ENCODE data around the gene EYS. TPM values are rescaled to one million over a fixed set of nuclear protein-coding genes. Genes with fewer than 3 reads are reported as not detected.

EYS gene
- total and polyA plus RNA-seq, 2 of the 8 experiments (the other 6 are each of a cell fraction or from before 2014, with no cell fraction given) = 0.05 to 0.13 TPM

DNA sequence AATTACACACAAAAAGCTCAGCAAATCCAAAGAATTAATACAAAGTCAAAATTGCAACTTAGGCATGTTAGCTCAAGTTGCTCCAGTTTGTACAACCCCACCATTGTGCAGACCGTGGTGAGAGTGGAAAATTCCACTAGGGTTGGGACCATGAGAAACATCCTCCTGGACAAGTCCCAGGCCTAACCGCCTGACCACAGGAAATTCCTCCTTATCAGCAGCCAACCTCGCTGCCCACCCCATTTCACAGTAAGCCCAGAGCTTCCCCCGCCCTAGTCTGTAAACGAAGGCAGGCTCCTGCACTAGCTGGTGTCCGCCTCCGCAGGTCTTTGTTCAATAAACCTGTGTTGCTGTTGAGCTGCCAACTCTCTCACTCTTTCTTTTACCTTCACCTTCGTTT, 1023.3 kb downstream of the EYS start:
- no peak overlapping the region for H2AK5ac ChIP-seq (ENCODE audit: low read depth, low read length)
- H3K27me3 ChIP-seq (replicated peaks in 1 of 4; ENCODE audit: control insufficient read depth in 3 of 4, extremely low read depth in 1 of 4, insufficient read depth in 3 of 4, low read length in 3 of 4) = no peaks in the 10 kb centered on the region
- H3K27ac ChIP-seq (ENCODE audit: low read depth, low read length) = no peak overlapping the region
- H3K56ac ChIP-seq (replicated peaks; ENCODE audit: insufficient read length, low read depth, low read length) = no peak overlapping the region
- peak overlapping the region; percentile 95; the same call in 1 of the 2 replicates for H2AFZ ChIP-seq (ENCODE audit: low read length)
- no peaks in the 10 kb centered on the region for H3K79me1 ChIP-seq (ENCODE audit: low read depth, low read length)
- no peak overlapping the region for H2BK12ac ChIP-seq (ENCODE audit: low read depth, low read length)
- no peaks in the 10 kb centered on the region for H3K79me2 ChIP-seq (ENCODE audit: control insufficient read depth in 1 of 2, insufficient read depth in 2 of 2, low read length in 2 of 2)
- H3K23me2 ChIP-seq (ENCODE audit: low read depth, low read length) = no peaks in the 10 kb centered on the region
- no peak overlapping the region for H2BK20ac ChIP-seq (ENCODE audit: low read length)
- no peak overlapping the region for H3K14ac ChIP-seq (ENCODE audit: insufficient read length)
- no peak overlapping the region for H3K23ac ChIP-seq (ENCODE audit: insufficient read length)
- no peaks in the 10 kb centered on the region for H3K36me3 ChIP-seq (ENCODE audit: control insufficient read depth in 2 of 4, insufficient read depth in 4 of 4, low read length in 3 of 4)
- H4K91ac ChIP-seq (replicated peaks; ENCODE audit: insufficient read length, low read length) = no peak overlapping the region
- FAIRE-seq = no peak
- no peaks in the 10 kb centered on the region for H3K9me3 ChIP-seq (ENCODE audit: insufficient read depth in 2 of 2, low read depth in 1 of 2, low read length in 1 of 2)
- TF ChIP-seq, protein P1, sequence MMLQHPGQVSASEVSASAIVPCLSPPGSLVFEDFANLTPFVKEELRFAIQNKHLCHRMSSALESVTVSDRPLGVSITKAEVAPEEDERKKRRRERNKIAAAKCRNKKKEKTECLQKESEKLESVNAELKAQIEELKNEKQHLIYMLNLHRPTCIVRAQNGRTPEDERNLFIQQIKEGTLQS (IDR thresholded peaks at IDR 0.05; ENCODE audit: insufficient read depth, low read depth, low read length) = no peak
- no peak for TF ChIP-seq JUN (IDR thresholded peaks at IDR 0.05; ENCODE audit: low read depth, low read length)
- TF ChIP-seq EZH2 (IDR thresholded peaks at IDR 0.05; ENCODE audit: low read depth, low read length, severe bottlenecking) = no peak
- TF ChIP-seq POLR2A (IDR thresholded peaks at IDR 0.05; ENCODE audit: control extremely low read depth in 1 of 2, low read depth in 2 of 2, low read length in 2 of 2) = no peak
- H4K8ac ChIP-seq (ENCODE audit: extremely low read depth, insufficient read depth, low read length) = no peak overlapping the region
- H4K5ac ChIP-seq (ENCODE audit: insufficient read length, low read depth, low read length) = no peak overlapping the region
- H3K18ac ChIP-seq (ENCODE audit: extremely low read depth, low read length) = no peak overlapping the region
- no peak overlapping the region for H2BK15ac ChIP-seq (ENCODE audit: low read length)
- no peak overlapping the region for H2BK120ac ChIP-seq (replicated peaks; ENCODE audit: low read depth, low read length)
- POLR2A ChIA-PET (ENCODE audit: partially characterized antibody) = no interaction called here
- CTCF ChIA-PET (ENCODE audit: partially characterized antibody) = interaction anchor here (0.6 kb wide), 1 partner anchor 769 kb away, joined by 3 read pairs; no protein-coding TSS in a partner anchor
- peaks cover 0 to 4% (median 0%) of the 10 kb centered on the region in 4 experiments; a peak in 1 of 7 replicates for H3K4me1 ChIP-seq (replicated peaks in 1 of 4; ENCODE audit: control insufficient read depth in 3 of 4, insufficient read depth in 4 of 4, low read length in 3 of 4)
- 80% methylated on average over 8 of the region's 8 CpGs; no CpG with 5 or more reads in 1 of the 2 experiments for WGBS, 2 experiments (ENCODE audit: extremely low coverage in 1 of 2, insufficient coverage in 1 of 2, insufficient read length in 1 of 2, insufficient replicate concordance in 2 of 2, low coverage in 1 of 2, low lambda C conversion rate in 2 of 2, missing lambda C conversion rate in 1 of 2)
- no peak for DNase-seq (ENCODE audit: low read depth in 1 of 2, low spot score in 2 of 2)
- no peak overlapping the region for H3K4me3 ChIP-seq (ENCODE audit: extremely low read depth in 1 of 4, insufficient read depth in 2 of 4, low read depth in 3 of 4, low read length in 4 of 4)
- no peak overlapping the region for H3K4me2 ChIP-seq (ENCODE audit: insufficient read depth in 1 of 2, low read depth in 2 of 2, low read length in 2 of 2)
- H3K4ac ChIP-seq (replicated peaks; ENCODE audit: insufficient read length, low read depth, low read length) = no peak overlapping the region
- H3K9ac ChIP-seq (replicated peaks in 1 of 4; ENCODE audit: extremely low read depth in 1 of 4, low read depth in 3 of 4, low read length in 3 of 4) = no peak overlapping the region
- H2BK5ac ChIP-seq (ENCODE audit: low read depth, low read length) = no peak overlapping the region
- no peaks in the 10 kb centered on the region for H4K20me1 ChIP-seq (replicated peaks in 1 of 2; ENCODE audit: control insufficient read depth in 1 of 2, insufficient read depth in 2 of 2, low read length in 2 of 2)

Measured in H1 (cell line).